A673 (cell line): ENCODE data around the gene NUBPL. TPM values are rescaled to one million over a fixed set of nuclear protein-coding genes. Genes with fewer than 3 reads are reported as not detected.

Experiments used
- BruUV-seq: library from RNA; stranded (reverse); fragments of 400-500 nt; replicated peaks from 2 replicates; lab custom pipeline; 2021; lab: Mats Ljungman, UMichigan
- CTCF ChIA-PET: fragments of 300-600 bp; sonication (Branson Sonifier 250); formaldehyde crosslinking; loops from one replicate; lab custom pipeline; 2022; ENCODE audit warnings: antibody characterized with exemption; lab: Charles Lee
- POLR2A ChIA-PET: fragments of 300-600 bp; sonication (Branson Sonifier 250); formaldehyde crosslinking; loops from one replicate; lab custom pipeline; 2022; ENCODE audit warnings: antibody characterized with exemption; ENCODE audit not compliant: low non-redundant PET; lab: Charles Lee
- DNase-seq: peaks from one replicate; pipeline ENCODE4 v3.0.0-alpha.2; 2015; ENCODE audit warnings: low spot score
- H3K27ac ChIP-seq: fragments of 200-600 bp; sonication (generic); 2 replicates; pipeline ENCODE4 v1.5.1; 2016; ENCODE audit warnings: mixed run types, low read depth, mild to moderate bottlenecking, mixed read lengths, antibody characterized with exemption, low read length; ENCODE audit not compliant: poor library complexity, severe bottlenecking
- H3K27me3 ChIP-seq: fragments of 200-600 bp; sonication (generic); replicated peaks from 2 replicates; pipeline ENCODE4 v1.6.1; 2017; ENCODE audit warnings: mixed run types, low read depth, mild to moderate bottlenecking, mixed read lengths, antibody characterized with exemption, low read length; ENCODE audit not compliant: insufficient read depth, poor library complexity
- H3K36me3 ChIP-seq: fragments of 200-600 bp; sonication (generic); 2 replicates; pipeline ENCODE4 v1.6.1; 2016; ENCODE audit warnings: mixed run types, mild to moderate bottlenecking, mixed read lengths, antibody characterized with exemption, low read length; ENCODE audit not compliant: insufficient read depth, poor library complexity, severe bottlenecking
- H3K4me1 ChIP-seq: fragments of 200-600 bp; sonication (generic); 2 replicates; pipeline ENCODE4 v1.6.1; 2017; ENCODE audit warnings: mixed run types, mild to moderate bottlenecking, mixed read lengths, antibody characterized with exemption, low read length; ENCODE audit not compliant: insufficient read depth, poor library complexity, severe bottlenecking
- H3K4me3 ChIP-seq: fragments of 200-600 bp; sonication (generic); 2 replicates; pipeline ENCODE4 v1.5.1; 2016; ENCODE audit warnings: low read depth, mixed run types, mild to moderate bottlenecking, mixed read lengths, low read length; ENCODE audit not compliant: poor library complexity, severe bottlenecking
- H3K9me3 ChIP-seq: fragments of 200-600 bp; sonication (generic); 2 replicates; pipeline ENCODE4 v1.6.1; 2016; ENCODE audit warnings: mixed run types, low read depth, mild to moderate bottlenecking, mixed read lengths, antibody characterized with exemption, low read length; ENCODE audit not compliant: poor library complexity, severe bottlenecking
- CTCF ChIP-seq: fragments of 300-800, 200-600 bp; sonication (generic); conservative IDR thresholded peaks from 2 replicates; pipeline ENCODE4 v1.5.1; 2017; ENCODE audit warnings: low read depth, mild to moderate bottlenecking, antibody characterized with exemption, low read length, moderate library complexity, mixed read lengths
- EZH2 ChIP-seq: fragments of 200-600 bp; sonication (generic); IDR thresholded peaks from 2 replicates; pipeline ENCODE4 v1.6.1; 2017; ENCODE audit warnings: borderline replicate concordance, low read depth, mild to moderate bottlenecking, mixed read lengths, antibody characterized with exemption, low read length; ENCODE audit not compliant: poor library complexity, severe bottlenecking
- intact Hi-C: fragments of 100-400 bp; cut with micrococcal nuclease; formaldehyde crosslinking; loops from one replicate; pipeline ENCODE4 v1.10.0; 2022; ENCODE audit not compliant: unreplicated experiment
- total RNA-seq: library from RNA; stranded (reverse); gene quantifications from 2 replicates; pipeline ENCODE4 v1.2.3, GENCODE V29; 2021

The NUBPL gene
- total RNA-seq, 1 experiment from 2014 or later, result 15.5 TPM

GRCh38 chr14:31559939-31560338 is 1.3 kb upstream of the NUBPL start:
- no peak overlapping the region for H3K27ac ChIP-seq
- no peaks in the 10 kb centered on the region for H3K9me3 ChIP-seq
- peaks cover 1% of the 10 kb centered on the region for H3K27me3 ChIP-seq
- CTCF ChIA-PET, result no interaction called here
- BruUV-seq, result no TSS peak
- H3K4me3 ChIP-seq, result no peak overlapping the region
- intact Hi-C loops, result no loop called here
- no peaks in the 10 kb centered on the region for H3K36me3 ChIP-seq
- no peak for TF ChIP-seq CTCF
- no peak for TF ChIP-seq EZH2
- H3K4me1 ChIP-seq, result peaks cover 6% of the 10 kb centered on the region
- DNase-seq, result no peak
- POLR2A ChIA-PET, result no interaction called here

GRCh38 chr14:31560759-31561154 is 447 bp upstream of the NUBPL start:
- POLR2A ChIA-PET, result no interaction called here
- CTCF ChIA-PET, result no interaction called here
- TF ChIP-seq EZH2 (no peak), CTCF (no peak)
- peaks cover 6% of the 10 kb centered on the region for H3K4me1 ChIP-seq
- intact Hi-C loops, result no loop called here
- H3K27ac ChIP-seq, result peak overlapping the region; percentile 87
- H3K4me3 ChIP-seq, result peak overlapping the region; percentile 67
- H3K27me3 ChIP-seq, result no peaks in the 10 kb centered on the region
- no peaks in the 10 kb centered on the region for H3K9me3 ChIP-seq
- DNase-seq, result no peak
- H3K36me3 ChIP-seq, result no peaks in the 10 kb centered on the region
- BruUV-seq, result no TSS peak

GRCh38 chr14:31564194-31564593 is 3.0 kb downstream of the NUBPL start:
- BruUV-seq, result no TSS peak
- peaks cover 17% of the 10 kb centered on the region for H3K4me1 ChIP-seq
- no peaks in the 10 kb centered on the region for H3K27me3 ChIP-seq
- intact Hi-C loops, result no loop called here
- no peak overlapping the region for H3K4me3 ChIP-seq
- no peaks in the 10 kb centered on the region for H3K9me3 ChIP-seq
- H3K27ac ChIP-seq, result no peak overlapping the region
- H3K36me3 ChIP-seq, result no peaks in the 10 kb centered on the region
- DNase-seq, result no peak
- CTCF ChIA-PET, result interaction anchor here (0.6 kb wide), 1 partner anchor 464 kb away, joined by 3 read pairs; no protein-coding TSS in a partner anchor
- TF ChIP-seq EZH2 (no peak), CTCF (no peak)
- POLR2A ChIA-PET, result no interaction called here
